Loucy (cell line): ENCODE data around the gene SERINC3.

Source experiments
- CTCF ChIP-seq: fragments of 200-600 bp; sonication (generic); conservative IDR thresholded peaks from 2 replicates; pipeline ENCODE4 v1.5.1; 2014; ENCODE audit warnings: mild to moderate bottlenecking, antibody characterized with exemption, low read length
- EZH2phosphoT487 ChIP-seq: fragments of 200-600 bp; IDR thresholded peaks from 2 replicates; pipeline ENCODE4 v1.6.1; 2018; ENCODE audit warnings: antibody characterized with exemption, mild to moderate bottlenecking, moderate library complexity, borderline replicate concordance

- TF ChIP-seq CTCF: no peak
- no peak for TF ChIP-seq EZH2phosphoT487
Measured at GRCh38 chr20:44463466-44463865, 58.4 kb downstream of the SERINC3 start.
